IMR-90 (cell line): ENCODE data around the gene MYOF. TPM values are rescaled to one million over a fixed set of nuclear protein-coding genes. Genes with fewer than 3 reads are reported as not detected.

ENCODE experiments used
- ATAC-seq: fragments of 200-7000 bp; cut with Tn5 transposase; 2 replicates; pipeline ENCODE4 v1.9.1; 2020; ENCODE audit warnings: low read depth, mild to moderate bottlenecking, moderate library complexity
- BruUV-seq: library from RNA; stranded (reverse); fragments of 400-500 nt; replicated peaks from 2 replicates; lab custom pipeline; 2021; lab: Mats Ljungman, UMichigan
- CTCF ChIA-PET: fragments of 300-600 bp; formaldehyde crosslinking; extraction: SDS; loops from one replicate; lab custom pipeline; 2021; ENCODE audit warnings: antibody characterized with exemption; lab: Yijun Ruan, JAX
- POLR2A ChIA-PET: fragments of 300-600 bp; sonication (Branson Sonifier 250); formaldehyde crosslinking; loops from one replicate; lab custom pipeline; 2022; ENCODE audit warnings: antibody characterized with exemption; ENCODE audit not compliant: unreplicated experiment; lab: Charles Lee
- DNase-seq: peaks from one replicate; pipeline ENCODE4 v3.0.0; 2013
- H2AFZ ChIP-seq: replicated peaks from 2 replicates; pipeline ENCODE3; 2013; ENCODE audit warnings: low read length, mild to moderate bottlenecking; ENCODE audit not compliant: poor library complexity
- H2AK5ac ChIP-seq: 2 replicates; pipeline ENCODE4 v1.6.1; 2013; ENCODE audit warnings: low read depth, low read length, inconsistent platforms
- H2AK9ac ChIP-seq: replicated peaks from 2 replicates; pipeline ENCODE3; 2013; ENCODE audit warnings: mild to moderate bottlenecking, low read depth, low read length, moderate library complexity; ENCODE audit not compliant: poor library complexity
- H2BK120ac ChIP-seq: 2 replicates; pipeline ENCODE4 v1.6.1; 2013; ENCODE audit warnings: low read depth, low read length, inconsistent platforms
- H2BK15ac ChIP-seq: 3 replicates; pipeline ENCODE4 v1.6.1; 2013; ENCODE audit warnings: low read depth, low read length, inconsistent platforms
- H2BK20ac ChIP-seq: 2 replicates; pipeline ENCODE4 v1.6.1; 2013; ENCODE audit warnings: low read depth, mild to moderate bottlenecking, inconsistent platforms, low read length, moderate library complexity
- H2BK5ac ChIP-seq: 2 replicates; pipeline ENCODE4 v1.6.1; 2013; ENCODE audit warnings: mild to moderate bottlenecking, low read depth, low read length, inconsistent platforms; ENCODE audit not compliant: poor library complexity, severe bottlenecking
- H3K14ac ChIP-seq: replicated peaks from 2 replicates; pipeline ENCODE4 v1.6.1; 2013; ENCODE audit warnings: low read depth, low read length, inconsistent platforms
- H3K18ac ChIP-seq: 2 replicates; pipeline ENCODE4 v1.6.1; 2013; ENCODE audit warnings: low read depth, low read length, control low read depth
- H3K23ac ChIP-seq: 2 replicates; pipeline ENCODE4 v1.6.1; 2013; ENCODE audit warnings: low read depth, low read length, inconsistent platforms
- H3K27ac ChIP-seq: 2 replicates; pipeline ENCODE4 v1.5.1; 2013; ENCODE audit warnings: mild to moderate bottlenecking, control low read depth, low read length; ENCODE audit not compliant: insufficient read depth
- H3K27me3 ChIP-seq: 2 replicates; pipeline ENCODE4 v1.6.1; 2013; ENCODE audit warnings: low read length; ENCODE audit not compliant: control insufficient read depth, insufficient read depth
- H3K36me3 ChIP-seq: 2 replicates; pipeline ENCODE4 v1.6.1; 2013; ENCODE audit warnings: low read length, mixed read lengths; ENCODE audit not compliant: control insufficient read depth, insufficient read depth
- H3K4ac ChIP-seq: 2 replicates; pipeline ENCODE4 v1.6.1; 2013; ENCODE audit warnings: low read depth, low read length, inconsistent platforms
- H3K4me1 ChIP-seq: 2 replicates; pipeline ENCODE4 v1.6.1; 2013; ENCODE audit warnings: low read length, mixed read lengths; ENCODE audit not compliant: control insufficient read depth, insufficient read depth
- H3K4me2 ChIP-seq: 2 replicates; pipeline ENCODE4 v1.6.1; 2013; ENCODE audit warnings: low read depth, mild to moderate bottlenecking, control low read depth, low read length, moderate library complexity
- H3K4me3 ChIP-seq: 2 replicates; pipeline ENCODE4 v1.5.1; 2013; ENCODE audit warnings: low read depth, mild to moderate bottlenecking, control low read depth, low read length, moderate library complexity; ENCODE audit not compliant: insufficient read depth
- H3K56ac ChIP-seq: 2 replicates; pipeline ENCODE4 v1.6.1; 2013; ENCODE audit warnings: low read length, inconsistent platforms; ENCODE audit not compliant: insufficient read depth; ENCODE audit errors: extremely low read depth
- H3K79me1 ChIP-seq, 2 experiments: 2 replicates each; pipeline ENCODE4 v1.6.1; 2013; ENCODE audit warnings: low read length in 2 of 2, inconsistent platforms in 1 of 2, low read depth in 1 of 2
- H3K9ac ChIP-seq: 2 replicates; pipeline ENCODE4 v1.6.1; 2013; ENCODE audit warnings: low read depth, low read length, control low read depth
- H3K9me1 ChIP-seq: 2 replicates; pipeline ENCODE4 v1.6.1; 2013; ENCODE audit warnings: low read length, inconsistent platforms; ENCODE audit not compliant: insufficient read depth
- H3K9me3 ChIP-seq: 2 replicates; pipeline ENCODE4 v1.6.1; 2013; ENCODE audit warnings: low read length; ENCODE audit not compliant: control insufficient read depth, insufficient read depth
- H4K20me1 ChIP-seq: 2 replicates; pipeline ENCODE4 v1.6.1; 2013; ENCODE audit warnings: low read length, inconsistent platforms; ENCODE audit not compliant: insufficient read depth
- H4K5ac ChIP-seq: 2 replicates; pipeline ENCODE4 v1.6.1; 2013; ENCODE audit warnings: mild to moderate bottlenecking, low read depth, low read length, control low read depth
- H4K8ac ChIP-seq, 2 experiments: 2 replicates each; pipeline ENCODE4 v1.6.1; 2013; ENCODE audit warnings: low read depth in 2 of 2, low read length in 2 of 2, control low read depth in 1 of 2, inconsistent platforms in 1 of 2
- H4K91ac ChIP-seq: 2 replicates; pipeline ENCODE4 v1.6.1; 2013; ENCODE audit warnings: low read depth, low read length, inconsistent platforms; ENCODE audit not compliant: insufficient read depth
- BHLHE40 ChIP-seq: fragments of 150-350 bp; IDR thresholded peaks from 2 replicates; pipeline ENCODE4 v1.6.1; 2016; ENCODE audit warnings: mild to moderate bottlenecking, low read depth, low read length
- CEBPB ChIP-seq: IDR thresholded peaks from 2 replicates; pipeline ENCODE4 v1.6.1; 2012; ENCODE audit warnings: low read depth, low read length, improper control_type of control experiment
- CHD1 ChIP-seq: IDR thresholded peaks from 2 replicates; pipeline ENCODE4 v1.6.1; 2012; ENCODE audit warnings: low read depth, low read length, improper control_type of control experiment
- MAFK ChIP-seq: IDR thresholded peaks from 2 replicates; pipeline ENCODE4 v1.6.1; 2012; ENCODE audit warnings: low read depth, low read length, improper control_type of control experiment
- MXI1 ChIP-seq: IDR thresholded peaks from 2 replicates; pipeline ENCODE4 v1.6.1; 2012; ENCODE audit warnings: low read depth, mild to moderate bottlenecking, low read length, moderate library complexity, borderline replicate concordance
- NFE2L2 ChIP-seq: fragments of 150-350 bp; IDR thresholded peaks from 2 replicates; pipeline ENCODE4 v1.6.1; 2016; ENCODE audit warnings: low read depth, mild to moderate bottlenecking, low read length
- RCOR1 ChIP-seq: IDR thresholded peaks from 2 replicates; pipeline ENCODE4 v1.6.1; 2012; ENCODE audit warnings: mild to moderate bottlenecking, low read length, improper control_type of control experiment; ENCODE audit not compliant: insufficient replicate concordance
- RFX5 ChIP-seq: IDR thresholded peaks from 2 replicates; pipeline ENCODE4 v1.8.0; 2012; ENCODE audit warnings: low read depth, mild to moderate bottlenecking, low read length, moderate library complexity
- SMC3 ChIP-seq: fragments of 150-350 bp; IDR thresholded peaks from 2 replicates; pipeline ENCODE4 v1.6.1; 2016; ENCODE audit warnings: low read depth, mild to moderate bottlenecking, antibody characterized with exemption, low read length, moderate library complexity
- WGBS, 2 experiments: methylation state at CpG; one replicate each; pipeline versions ENCODE4 v1.1.5 to v1.1.7; 2013; ENCODE audit warnings: missing lambda C conversion rate in 2 of 2; ENCODE audit not compliant: insufficient read length in 1 of 2; ENCODE audit errors: extremely low coverage in 2 of 2; 5-methylcytosine and 5-hydroxymethylcytosine counted together
- dilution Hi-C: fragments of 300-500 bp; cut with HindIII; formaldehyde crosslinking; loops from one replicate; pipeline ENCODE4 v1.14.3; 2018; ENCODE audit warnings: low sequenced_read_pairs; ENCODE audit not compliant: unreplicated experiment
- in situ Hi-C: fragments of 300-500 bp; cut with MboI; formaldehyde crosslinking; loops from 3 replicates; pipeline ENCODE4 v1.14.3; 2019; ENCODE audit warnings: low sequenced_read_pairs, inconsistent platforms, mixed read lengths
- intact Hi-C: fragments of 100-400 bp; cut with micrococcal nuclease; formaldehyde crosslinking; loops from 2 replicates; pipeline ENCODE4 v1.10.0; 2022
- polyA plus RNA-seq, 3 experiments: library from polyadenylated mRNA; depleted of rRNA; stranded (reverse); fragments of >200 nt; gene quantifications; 2 replicates each; pipeline ENCODE4 v1.2.3, GENCODE V29; 2012; ENCODE audit warnings: low replicate concordance in 1 of 3
- total RNA-seq: library from RNA; depleted of rRNA; stranded (reverse); fragments of >200 nt; gene quantifications from 2 replicates; pipeline ENCODE4 v1.2.3, GENCODE V29; 2012
- TF ChIP-seq, protein P1 (sequence below): conservative IDR thresholded peaks from 2 replicates; pipeline ENCODE4 v1.5.1; 2012; ENCODE audit warnings: mild to moderate bottlenecking, low read depth, low read length, improper control_type of control experiment
- TF ChIP-seq, protein P2 (sequence below): fragments of 150-350 bp; IDR thresholded peaks from 2 replicates; pipeline ENCODE4 v1.6.1; 2016; ENCODE audit warnings: low read depth, mild to moderate bottlenecking, low read length, moderate library complexity, borderline replicate concordance

MYOF gene
- total and polyA plus RNA-seq, 2 of the 4 experiments (the other 2 are of a cell fraction) = 221 to 281 TPM

DNA sequence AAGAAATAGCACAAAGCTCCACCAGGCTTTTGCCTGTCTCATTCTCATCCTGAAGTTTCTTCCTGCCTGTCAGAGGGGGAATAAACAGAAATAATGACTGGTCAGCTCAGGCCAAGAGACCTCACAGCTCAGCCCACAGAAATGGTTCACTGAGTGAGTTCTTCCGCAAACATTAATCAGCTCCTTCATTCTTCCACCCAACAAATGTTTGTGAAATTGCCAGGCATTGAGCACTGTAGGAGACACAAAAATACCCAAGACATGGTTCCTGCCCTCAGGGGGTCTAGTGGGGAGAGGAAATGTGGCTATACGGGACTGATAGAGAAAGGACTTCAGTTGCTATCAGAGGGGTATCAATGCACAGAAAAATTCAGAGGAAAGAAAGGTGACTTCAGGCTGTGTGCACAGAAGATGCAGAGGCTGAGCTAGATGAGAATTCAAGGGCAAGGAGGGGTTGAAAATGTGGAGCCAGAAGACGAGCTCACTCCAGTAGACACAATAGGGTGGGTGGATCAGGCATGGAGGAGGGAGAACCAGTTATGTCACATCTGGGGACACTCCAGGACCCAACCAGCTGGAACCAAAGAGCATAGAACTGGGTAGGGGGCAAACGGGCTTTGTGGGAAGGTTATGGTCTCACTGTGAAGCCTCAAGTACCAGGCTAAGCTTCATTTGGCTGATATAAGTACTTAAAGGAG, 20.9 kb downstream of the MYOF start:
- BruUV-seq = no TSS peak
- 24% methylated on average over 2 of the region's 4 CpGs; no CpG with 5 or more reads in 1 of the 2 experiments for WGBS, 2 experiments
- H3K4me1 ChIP-seq = peaks cover 53% of the 10 kb centered on the region

More for the DNA sequence above, 20.9 kb downstream of the MYOF start:
- Histone ChIP-seq H2AFZ (no peak overlapping the region), H3K79me1 (peaks cover 14 to 69% of the 10 kb centered on the region in 2 experiments), H3K23ac (peak overlapping the region; percentile 92), H3K9me1 (peaks cover 25% of the 10 kb centered on the region), H4K91ac (peak overlapping the region; percentile 81), H2AK5ac (peak overlapping the region; percentile 96), H3K56ac (peak overlapping the region; percentile 67), H4K5ac (peak overlapping the region; percentile 92), H3K4ac (peak overlapping the region; percentile 92), H4K20me1 (no peaks in the 10 kb centered on the region; the same call in 1 of the 2 replicates), H2BK120ac (peak overlapping the region; percentile 88), H2BK5ac (peak overlapping the region; percentile 93), H2BK15ac (peak overlapping the region; percentile 96), H3K9me3 (no peaks in the 10 kb centered on the region), H3K36me3 (peaks cover 12% of the 10 kb centered on the region), H2BK20ac (peak overlapping the region; percentile 90), H3K27ac (peak overlapping the region; percentile 86), H3K4me3 (no peak overlapping the region), H3K14ac (peak overlapping the region; percentile 93), H3K18ac (peak overlapping the region; percentile 78), H4K8ac (peak overlapping the region; percentile 69 to 90), H3K27me3 (no peaks in the 10 kb centered on the region), H3K4me2 (peak overlapping the region; percentile 21), H2AK9ac (peak overlapping the region; percentile 47), H3K9ac (peak overlapping the region; percentile 12; the same call in 1 of the 2 replicates)
- ChIA-PET POLR2A (interaction anchor here (0.9 kb wide), 1 partner anchor 10 kb away, joined by 3 read pairs; no protein-coding TSS in a partner anchor), CTCF (interaction anchor here (0.6 to 1.2 kb wide), 2 partner anchors 15 to 71 kb away, joined by 3 to 4 read pairs; no protein-coding TSS in a partner anchor)
- peak; percentile 82 for DNase-seq
- in situ Hi-C loops (no loop called here), dilution Hi-C loops (no loop called here), intact Hi-C loops (no loop called here)
- TF ChIP-seq RFX5 (no peak), RCOR1 (no peak), NFE2L2 (no peak), BHLHE40 (no peak), MXI1 (no peak), CEBPB (no peak), SMC3 (no peak), CHD1 (no peak), MAFK (no peak)
- TF ChIP-seq, protein P1, sequence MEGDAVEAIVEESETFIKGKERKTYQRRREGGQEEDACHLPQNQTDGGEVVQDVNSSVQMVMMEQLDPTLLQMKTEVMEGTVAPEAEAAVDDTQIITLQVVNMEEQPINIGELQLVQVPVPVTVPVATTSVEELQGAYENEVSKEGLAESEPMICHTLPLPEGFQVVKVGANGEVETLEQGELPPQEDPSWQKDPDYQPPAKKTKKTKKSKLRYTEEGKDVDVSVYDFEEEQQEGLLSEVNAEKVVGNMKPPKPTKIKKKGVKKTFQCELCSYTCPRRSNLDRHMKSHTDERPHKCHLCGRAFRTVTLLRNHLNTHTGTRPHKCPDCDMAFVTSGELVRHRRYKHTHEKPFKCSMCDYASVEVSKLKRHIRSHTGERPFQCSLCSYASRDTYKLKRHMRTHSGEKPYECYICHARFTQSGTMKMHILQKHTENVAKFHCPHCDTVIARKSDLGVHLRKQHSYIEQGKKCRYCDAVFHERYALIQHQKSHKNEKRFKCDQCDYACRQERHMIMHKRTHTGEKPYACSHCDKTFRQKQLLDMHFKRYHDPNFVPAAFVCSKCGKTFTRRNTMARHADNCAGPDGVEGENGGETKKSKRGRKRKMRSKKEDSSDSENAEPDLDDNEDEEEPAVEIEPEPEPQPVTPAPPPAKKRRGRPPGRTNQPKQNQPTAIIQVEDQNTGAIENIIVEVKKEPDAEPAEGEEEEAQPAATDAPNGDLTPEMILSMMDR = no peak
- TF ChIP-seq, protein P2, sequence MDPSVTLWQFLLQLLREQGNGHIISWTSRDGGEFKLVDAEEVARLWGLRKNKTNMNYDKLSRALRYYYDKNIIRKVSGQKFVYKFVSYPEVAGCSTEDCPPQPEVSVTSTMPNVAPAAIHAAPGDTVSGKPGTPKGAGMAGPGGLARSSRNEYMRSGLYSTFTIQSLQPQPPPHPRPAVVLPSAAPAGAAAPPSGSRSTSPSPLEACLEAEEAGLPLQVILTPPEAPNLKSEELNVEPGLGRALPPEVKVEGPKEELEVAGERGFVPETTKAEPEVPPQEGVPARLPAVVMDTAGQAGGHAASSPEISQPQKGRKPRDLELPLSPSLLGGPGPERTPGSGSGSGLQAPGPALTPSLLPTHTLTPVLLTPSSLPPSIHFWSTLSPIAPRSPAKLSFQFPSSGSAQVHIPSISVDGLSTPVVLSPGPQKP = no peak
- ATAC-seq = peak; percentile 2; the same call in 1 of the 2 replicates
